Colonic mucosa (tissue), 4 donors: Measurements from ENCODE around the gene ZNF724. TPM values are rescaled to one million over a fixed set of nuclear protein-coding genes. Genes with fewer than 3 reads are reported as not detected.
A peak's percentile ranks its signal among the peaks of the same experiment; 100 is the strongest.
"Not testable (repeated sequence)": the region's sequence is repeated elsewhere in the genome, so short reads cannot be mapped to it uniquely, and the experiment has no call there.

Experiments used
- DNase-seq: peaks from one replicate; pipeline ENCODE4 v3.0.0-alpha.2; 2020
- H3K27ac ChIP-seq: fragments of 200-600 bp; one replicate; pipeline ENCODE4 v1.8.0; 2021
- H3K27me3 ChIP-seq: fragments of 200-600 bp; one replicate; pipeline ENCODE4 v1.8.0; 2021
- H3K36me3 ChIP-seq: fragments of 200-600 bp; one replicate; pipeline ENCODE4 v1.8.0; 2021
- H3K4me1 ChIP-seq: fragments of 200-600 bp; one replicate; pipeline ENCODE4 v1.8.0; 2021; ENCODE audit warnings: mild to moderate bottlenecking
- H3K4me3 ChIP-seq: fragments of 200-600 bp; one replicate; pipeline ENCODE4 v1.8.0; 2021
- H3K9ac ChIP-seq, 2 donors: one replicate each; pipeline ENCODE4 v1.7.0; 2013; ENCODE audit warnings: control low read depth in 2 of 2, low read depth in 2 of 2, low read length in 2 of 2
- H3K9me3 ChIP-seq: fragments of 200-600 bp; one replicate; pipeline ENCODE4 v1.8.0; 2021
- intact Hi-C: fragments of 100-400 bp; cut with DNase I; formaldehyde crosslinking; loops from one replicate; pipeline ENCODE4 v1.14.1; 2022
- total RNA-seq, 2 donors: library from RNA; stranded (reverse); fragmentation: NEBNext Ultra II Directional in 1 of 2; extraction: Animal tissue kit (Norgen Biotek cat#: 25700) in 1 of 2; gene quantifications; one replicate each; pipeline ENCODE4 v1.2.1, GENCODE V29; 2021
- TF ChIP-seq, protein P1 (sequence below): fragments of 200-600 bp; IDR thresholded peaks from one replicate; pipeline ENCODE4 v1.8.0; 2022; ENCODE audit warnings: antibody characterized with exemption, mild to moderate bottlenecking
- donor health status: healthy.
- donor health status: DM: no; HTN: no; CAD: no.
- donor health status: DM: no; HTN: no; CAD: no.

ZNF724 gene
- 1 to 10 TPM; 3.5 to 6.7 TPM for total RNA-seq

DNA sequence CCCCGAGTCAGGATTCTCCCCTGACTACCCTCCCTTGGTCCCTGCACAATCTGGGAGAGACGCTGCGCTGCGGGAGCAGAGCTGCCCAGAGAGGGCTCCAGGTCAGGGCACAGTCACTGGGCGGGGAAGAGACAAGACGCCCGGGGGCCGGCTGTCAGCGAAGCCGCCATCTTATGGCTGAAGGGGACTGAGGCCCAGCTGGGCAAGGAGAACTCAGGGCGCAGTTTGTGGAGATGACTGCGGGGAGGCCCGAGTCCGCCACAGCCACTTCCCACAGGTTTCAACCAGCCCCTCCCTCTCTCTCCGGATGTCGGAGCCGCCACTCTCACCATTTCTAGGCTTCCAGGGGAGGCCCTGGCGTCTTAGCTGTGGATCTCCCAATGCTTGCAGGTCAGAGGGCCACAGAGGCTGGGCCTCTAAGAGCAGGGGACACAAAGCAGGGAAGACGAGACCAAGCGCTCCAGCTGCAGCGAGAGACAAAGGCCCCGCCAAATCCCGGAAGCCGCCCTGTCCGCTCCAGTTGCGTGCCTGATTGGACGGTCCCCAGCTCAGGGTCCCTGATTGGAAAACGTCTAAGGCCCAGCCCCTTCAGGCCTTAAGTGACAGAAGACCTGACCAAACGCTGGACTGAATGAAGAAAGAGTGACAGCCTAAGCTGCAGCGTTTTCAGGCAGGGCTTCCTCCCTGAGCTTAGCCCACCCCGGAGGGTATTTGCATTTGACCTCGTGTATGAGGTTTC lies at the start of gene ZNF724:
Gene ZNF724, minus strand, starts transcription at position 484 of the 739 bp plus-strand sequence. Its CDS starts 152 bp downstream, at position 332.
- Histone ChIP-seq H3K4me1 (no peaks in the 10 kb centered on the region), H3K27ac (peak within 1 kb of the TSS; percentile 73), H3K4me3 (peak within 1 kb of the TSS; percentile 72), H3K9me3 (no peaks in the 10 kb centered on the region), H3K9ac (peak within 1 kb of the TSS; percentile 69 to 73), H3K27me3 (no peaks in the 10 kb centered on the region), H3K36me3 (no peaks in the 10 kb centered on the region)
- intact Hi-C loops = no loop called here
- DNase-seq = peak; percentile 95
- TF ChIP-seq, protein P1, sequence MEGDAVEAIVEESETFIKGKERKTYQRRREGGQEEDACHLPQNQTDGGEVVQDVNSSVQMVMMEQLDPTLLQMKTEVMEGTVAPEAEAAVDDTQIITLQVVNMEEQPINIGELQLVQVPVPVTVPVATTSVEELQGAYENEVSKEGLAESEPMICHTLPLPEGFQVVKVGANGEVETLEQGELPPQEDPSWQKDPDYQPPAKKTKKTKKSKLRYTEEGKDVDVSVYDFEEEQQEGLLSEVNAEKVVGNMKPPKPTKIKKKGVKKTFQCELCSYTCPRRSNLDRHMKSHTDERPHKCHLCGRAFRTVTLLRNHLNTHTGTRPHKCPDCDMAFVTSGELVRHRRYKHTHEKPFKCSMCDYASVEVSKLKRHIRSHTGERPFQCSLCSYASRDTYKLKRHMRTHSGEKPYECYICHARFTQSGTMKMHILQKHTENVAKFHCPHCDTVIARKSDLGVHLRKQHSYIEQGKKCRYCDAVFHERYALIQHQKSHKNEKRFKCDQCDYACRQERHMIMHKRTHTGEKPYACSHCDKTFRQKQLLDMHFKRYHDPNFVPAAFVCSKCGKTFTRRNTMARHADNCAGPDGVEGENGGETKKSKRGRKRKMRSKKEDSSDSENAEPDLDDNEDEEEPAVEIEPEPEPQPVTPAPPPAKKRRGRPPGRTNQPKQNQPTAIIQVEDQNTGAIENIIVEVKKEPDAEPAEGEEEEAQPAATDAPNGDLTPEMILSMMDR = no peak

DNA sequence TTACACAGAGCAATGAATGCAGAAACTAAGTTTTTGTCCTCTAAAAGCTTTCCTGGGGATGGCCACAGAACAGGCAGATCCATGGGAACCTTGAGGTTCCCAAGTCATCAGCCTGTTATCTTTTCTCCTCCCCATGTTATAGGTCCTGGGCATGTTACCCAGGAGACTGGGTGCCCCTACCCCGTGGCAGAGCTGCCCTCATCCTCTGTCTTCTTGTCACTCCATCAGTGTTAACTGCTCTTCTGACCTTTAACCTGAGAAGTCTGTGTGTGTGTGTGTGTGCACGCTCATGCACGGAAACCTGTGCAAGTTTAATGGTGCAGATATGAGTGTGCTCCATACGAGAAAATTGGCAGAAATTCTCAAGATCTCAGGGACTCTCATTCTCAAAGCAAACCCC lies 43.9 kb upstream of the ZNF724 start:
- no peak for DNase-seq
- Histone ChIP-seq H3K4me3 (no peak overlapping the region), H3K9ac (no peak overlapping the region), H3K9me3 (no peaks in the 10 kb centered on the region), H3K27me3 (no peaks in the 10 kb centered on the region), H3K4me1 (no peaks in the 10 kb centered on the region), H3K27ac (no peak overlapping the region), H3K36me3 (no peaks in the 10 kb centered on the region)
- TF ChIP-seq, protein P1 = no peak
- intact Hi-C loops = no loop called here

DNA sequence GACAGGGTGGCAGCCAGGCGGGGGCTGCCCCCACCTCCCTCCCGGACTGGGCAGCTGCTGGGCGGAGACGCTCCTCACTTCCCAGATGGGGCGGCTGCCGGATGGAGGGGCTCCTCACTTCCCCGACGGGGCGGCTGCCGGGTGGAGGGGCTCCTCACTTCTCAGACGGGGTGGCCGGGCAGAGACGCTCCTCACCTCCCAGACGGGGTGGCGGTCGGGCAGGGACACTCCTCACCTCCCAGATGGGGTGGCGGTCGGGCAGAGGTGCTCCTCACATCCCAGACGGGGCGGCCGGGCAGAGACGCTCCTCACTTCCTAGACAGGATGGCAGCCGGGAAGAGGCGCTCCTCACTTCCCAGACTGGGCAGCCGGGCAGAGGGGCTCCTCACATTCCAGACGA lies 39.8 kb upstream of the ZNF724 start:
- H3K9ac ChIP-seq, H3K4me3 ChIP-seq, H3K9me3 ChIP-seq, H3K4me1 ChIP-seq, H3K27me3 ChIP-seq, H3K36me3 ChIP-seq, H3K27ac ChIP-seq, intact Hi-C loops, DNase-seq: not testable (repeated sequence)

DNA sequence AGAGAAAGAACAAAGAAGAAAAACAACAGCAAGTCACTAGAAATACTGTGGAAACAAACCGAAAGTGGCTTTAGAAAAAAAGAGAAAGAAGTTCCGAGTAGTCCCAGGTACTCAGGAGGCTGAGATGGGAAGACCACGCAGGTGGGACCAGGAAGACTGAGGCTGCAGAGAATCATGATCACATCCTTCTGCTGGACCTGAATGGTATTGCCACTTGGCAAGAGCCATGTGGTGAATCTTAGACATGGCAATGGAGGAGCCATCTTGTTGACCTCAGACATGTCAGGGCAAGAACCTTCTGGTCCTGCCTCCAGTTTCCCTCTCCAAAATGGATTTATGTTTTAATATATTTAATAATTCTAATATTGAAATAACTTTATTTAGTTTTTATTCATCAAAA lies 37.4 kb upstream of the ZNF724 start:
- Histone ChIP-seq H3K9me3 (no peaks in the 10 kb centered on the region), H3K4me1 (no peaks in the 10 kb centered on the region), H3K9ac (no peak overlapping the region), H3K27me3 (no peaks in the 10 kb centered on the region), H3K27ac (no peak overlapping the region), H3K4me3 (no peak overlapping the region), H3K36me3 (no peaks in the 10 kb centered on the region)
- TF ChIP-seq, protein P1 = no peak
- intact Hi-C loops = no loop called here
- no peak for DNase-seq

DNA sequence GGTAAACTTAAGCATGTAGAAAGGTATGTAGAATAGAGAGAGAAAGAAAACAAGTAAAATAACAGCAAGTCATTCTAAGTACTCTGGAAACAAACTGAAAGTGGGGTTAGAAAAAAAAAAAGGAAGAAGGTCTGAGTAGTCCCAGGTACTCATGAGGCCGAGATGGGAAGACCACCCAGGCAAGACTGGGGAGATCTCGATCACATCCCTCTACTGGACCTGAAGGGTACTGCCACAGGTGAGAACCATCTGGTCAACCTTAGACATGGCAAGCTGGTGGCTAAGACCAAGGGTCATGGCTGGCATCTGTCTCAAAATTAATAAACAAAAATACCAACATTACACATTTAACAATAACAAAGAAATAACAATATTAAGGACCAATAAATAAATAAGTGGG lies 36.3 kb upstream of the ZNF724 start:
- DNase-seq = no peak

DNA sequence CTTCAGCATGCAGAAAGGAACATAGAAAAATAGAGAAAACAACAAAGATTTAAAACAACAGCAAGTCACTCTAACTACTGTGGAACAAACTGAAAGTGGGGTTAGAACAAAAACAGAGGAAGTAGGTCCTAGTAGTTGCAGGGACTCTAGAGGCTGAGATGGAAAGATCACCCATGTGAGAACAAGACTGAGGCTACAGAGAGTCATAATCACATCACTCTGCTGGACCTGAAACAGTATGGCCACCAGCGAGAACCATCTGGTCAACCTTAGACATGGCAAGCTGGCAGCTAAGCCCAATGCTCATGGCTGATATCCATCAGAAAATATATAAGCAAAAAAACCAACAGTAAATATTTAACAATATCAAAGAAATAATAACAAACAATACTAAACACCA lies 35.8 kb upstream of the ZNF724 start:
- no peak for DNase-seq
- H3K4me1 ChIP-seq = no peaks in the 10 kb centered on the region
- no peak overlapping the region for H3K27ac ChIP-seq
- H3K36me3 ChIP-seq = no peaks in the 10 kb centered on the region
- TF ChIP-seq, protein P1 = no peak
- no peaks in the 10 kb centered on the region for H3K9me3 ChIP-seq
- H3K27me3 ChIP-seq = no peaks in the 10 kb centered on the region
- intact Hi-C loops = no loop called here
- H3K4me3 ChIP-seq = no peak overlapping the region
- no peak overlapping the region for H3K9ac ChIP-seq

More for the DNA sequence above, 36.3 kb upstream of the ZNF724 start:
- Histone ChIP-seq H3K4me1 (no peaks in the 10 kb centered on the region), H3K4me3 (no peak overlapping the region), H3K36me3 (no peaks in the 10 kb centered on the region), H3K27ac (no peak overlapping the region), H3K27me3 (no peaks in the 10 kb centered on the region), H3K9me3 (no peaks in the 10 kb centered on the region), H3K9ac (no peak overlapping the region)
- intact Hi-C loops = no loop called here
- TF ChIP-seq, protein P1 = no peak

DNA sequence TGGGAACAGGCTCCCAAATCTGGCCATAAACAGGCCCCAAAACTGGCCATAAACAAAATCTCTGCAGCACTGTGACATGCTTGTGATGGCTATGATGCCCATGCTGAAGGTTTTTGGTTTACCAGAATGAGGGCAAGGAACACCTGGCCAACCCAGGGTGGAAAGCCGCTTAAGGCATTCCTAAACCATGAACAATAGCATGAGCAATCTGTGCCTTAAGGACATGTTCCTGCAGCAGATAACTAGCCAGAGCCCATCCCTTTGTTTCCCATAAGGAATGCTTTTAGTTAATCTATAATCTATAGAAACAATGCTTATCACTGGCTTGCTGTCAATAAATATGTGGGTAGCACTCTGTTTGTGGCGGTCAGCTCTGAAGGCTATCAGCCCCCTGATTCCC lies 35.1 kb upstream of the ZNF724 start:
- H3K36me3 ChIP-seq, H3K9ac ChIP-seq, H3K4me1 ChIP-seq, intact Hi-C loops, H3K4me3 ChIP-seq, H3K9me3 ChIP-seq, H3K27ac ChIP-seq, H3K27me3 ChIP-seq, DNase-seq: not testable (repeated sequence)
